Muscle of arm (tissue), 14 donors: Measurements from ENCODE around the gene ALAS2. TPM values are rescaled to one million over a fixed set of nuclear protein-coding genes. Genes with fewer than 3 reads are reported as not detected.
"Not testable (repeated sequence)": the region's sequence is repeated elsewhere in the genome, so short reads cannot be mapped to it uniquely, and the experiment has no call there.

Source experiments
- DNase-seq: peaks from one replicate; pipeline ENCODE4 v3.0.0-alpha.2; 2013
- long read RNA-seq, 11 donors: transcript quantifications; one replicate each; lab custom pipeline, GENCODE V29; 2026
- polyA plus RNA-seq, 12 donors: library from polyadenylated mRNA; unstranded; fragments of 120-200 nt; gene quantifications; one replicate each; pipeline ENCODE4 v1.2.1, GENCODE V29; 2013; ENCODE audit not compliant: insufficient read length in 12 of 12

ALAS2 gene, protein sequence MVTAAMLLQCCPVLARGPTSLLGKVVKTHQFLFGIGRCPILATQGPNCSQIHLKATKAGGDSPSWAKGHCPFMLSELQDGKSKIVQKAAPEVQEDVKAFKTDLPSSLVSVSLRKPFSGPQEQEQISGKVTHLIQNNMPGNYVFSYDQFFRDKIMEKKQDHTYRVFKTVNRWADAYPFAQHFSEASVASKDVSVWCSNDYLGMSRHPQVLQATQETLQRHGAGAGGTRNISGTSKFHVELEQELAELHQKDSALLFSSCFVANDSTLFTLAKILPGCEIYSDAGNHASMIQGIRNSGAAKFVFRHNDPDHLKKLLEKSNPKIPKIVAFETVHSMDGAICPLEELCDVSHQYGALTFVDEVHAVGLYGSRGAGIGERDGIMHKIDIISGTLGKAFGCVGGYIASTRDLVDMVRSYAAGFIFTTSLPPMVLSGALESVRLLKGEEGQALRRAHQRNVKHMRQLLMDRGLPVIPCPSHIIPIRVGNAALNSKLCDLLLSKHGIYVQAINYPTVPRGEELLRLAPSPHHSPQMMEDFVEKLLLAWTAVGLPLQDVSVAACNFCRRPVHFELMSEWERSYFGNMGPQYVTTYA
- polyA plus RNA-seq = 100 to 1,000 TPM in 2 of 12 donors, 10 to 100 TPM in 8, 1 to 10 TPM in 1, not detected in 1; 7.9 to 124 (median 39.1) TPM
- long read RNA-seq, donor 1, partial matches to known transcripts = 0 of 1 reads
- long read RNA-seq, donor 1, other reads (novel, unspliced or antisense) = 0 of 1 reads
- long read RNA-seq, donor 2, partial matches to known transcripts = 0 of 1 reads
- long read RNA-seq, donor 2, other reads (novel, unspliced or antisense) = 0 of 1 reads
- long read RNA-seq, donor 3, partial matches to known transcripts = 0 of 1 reads
- long read RNA-seq, donor 3, other reads (novel, unspliced or antisense) = 0 of 1 reads
- long read RNA-seq, donor 4, partial matches to known transcripts = 0 of 2 reads
- long read RNA-seq, donor 4, other reads (novel, unspliced or antisense) = 0 of 2 reads
- long read RNA-seq, donor 5 = 0 reads
- long read RNA-seq, donor 6, partial matches to known transcripts = 0 of 1 reads
- long read RNA-seq, donor 6, other reads (novel, unspliced or antisense) = 0 of 1 reads
- long read RNA-seq, donor 7, partial matches to known transcripts = 0 of 6 reads
- long read RNA-seq, donor 7, other reads (novel, unspliced or antisense) = 0 of 6 reads
- long read RNA-seq, donor 8, partial matches to known transcripts = 0 of 6 reads
- long read RNA-seq, donor 8, other reads (novel, unspliced or antisense) = 0 of 6 reads
- long read RNA-seq, donor 9, partial matches to known transcripts = 0 of 3 reads
- long read RNA-seq, donor 9, other reads (novel, unspliced or antisense) = 0 of 3 reads
- long read RNA-seq, donor 10, partial matches to known transcripts = 0 of 1 reads
- long read RNA-seq, donor 10, other reads (novel, unspliced or antisense) = 0 of 1 reads
- long read RNA-seq, donor 11, transcript ALAS2-210 (11 exons, 1,940 nt) = major isoform, 19 of 39 reads
- long read RNA-seq, donor 11, transcript ALAS2-202 (10 exons, 1,795 nt) = minor isoform, 14 of 39 reads
- long read RNA-seq, donor 11, partial matches to known transcripts = 6 of 39 reads
- long read RNA-seq, donor 11, other reads (novel, unspliced or antisense) = 0 of 39 reads

DNA sequence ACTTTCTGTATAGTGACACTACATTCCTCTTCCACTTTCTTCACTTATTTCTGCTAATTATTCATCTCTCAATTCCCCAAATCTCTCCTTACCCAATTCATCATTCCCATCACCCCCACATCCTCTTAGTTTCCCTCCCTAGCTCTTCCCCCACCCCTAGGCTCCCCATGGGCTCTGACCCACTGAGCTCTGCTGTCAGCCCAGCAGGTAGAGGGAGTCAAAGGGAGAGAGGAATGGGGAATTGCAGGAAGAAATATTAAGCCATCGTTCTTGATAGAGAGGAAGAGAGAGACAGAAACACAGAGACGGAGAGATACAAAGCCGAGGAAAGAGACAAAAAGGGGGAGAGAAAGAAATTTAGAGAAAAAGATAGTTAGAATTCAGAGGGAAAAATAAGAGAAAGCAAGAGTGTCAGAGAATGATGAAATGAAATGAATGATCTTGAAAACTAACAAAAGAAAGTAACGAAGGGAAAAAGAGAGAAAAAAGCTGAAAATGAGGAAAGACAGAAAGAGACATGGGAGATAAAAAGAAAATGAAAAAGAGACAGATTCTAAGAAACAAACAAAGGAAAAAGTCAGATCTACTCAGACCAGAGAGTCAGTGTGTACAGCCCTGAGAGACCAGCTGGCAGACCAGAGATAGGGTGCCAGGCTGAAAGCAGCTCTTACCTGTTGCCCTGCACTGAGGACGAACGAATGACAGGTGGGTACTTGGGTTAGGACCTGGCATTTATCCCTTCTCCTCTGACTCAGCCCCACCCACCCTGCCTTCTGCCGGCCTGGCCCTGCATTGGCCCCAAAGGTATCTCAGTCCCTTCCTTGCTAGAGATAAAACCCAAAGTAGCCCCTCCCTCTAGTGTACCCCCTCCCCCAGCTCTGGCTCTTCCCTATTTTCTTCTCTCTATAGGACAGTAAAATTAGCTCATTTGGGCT lies at the start of gene ALAS2:
ALAS2 (minus strand) TSS at position 707 of the 935 bp plus-strand sequence. CDS start 4,977 bp downstream, outside the sequence.
- DNase-seq = no peak

DNA sequence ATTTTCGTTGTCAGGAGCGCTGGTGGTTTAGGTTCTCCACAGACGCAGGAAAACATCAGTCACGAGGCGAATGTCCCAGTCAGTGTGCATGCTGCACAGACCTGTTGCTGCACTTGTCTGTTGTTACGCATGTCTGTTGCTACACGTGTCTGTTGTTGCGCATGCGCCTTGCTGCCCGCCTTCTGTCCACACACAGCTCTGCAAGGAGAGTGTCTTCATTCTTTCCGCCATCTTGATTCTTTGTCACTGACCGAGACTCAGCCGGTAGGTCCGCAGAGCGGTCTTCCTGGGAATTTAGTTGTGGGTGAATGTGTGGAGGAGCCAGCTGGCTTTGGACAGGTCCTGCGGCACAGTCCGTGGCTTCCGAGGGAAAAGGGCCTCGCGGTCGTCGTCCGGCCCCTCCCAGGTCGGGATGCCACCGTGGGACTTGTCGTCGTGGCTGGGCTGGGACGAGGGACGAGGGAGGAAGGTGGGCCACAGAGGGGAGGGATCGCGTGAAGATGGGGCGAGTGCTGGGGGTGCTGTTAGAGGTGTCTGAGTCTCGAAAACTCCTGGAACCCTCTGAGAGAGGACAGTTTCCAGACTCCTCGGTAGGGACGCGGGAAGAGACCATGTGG lies 44.2 kb upstream of the ALAS2 start, which contains the start of gene PAGE2B:
PAGE2B (plus strand) TSS at position 180 of the 617 bp plus-strand sequence. CDS start 1,012 bp downstream, outside the sequence.
- no peak for DNase-seq

DNA sequence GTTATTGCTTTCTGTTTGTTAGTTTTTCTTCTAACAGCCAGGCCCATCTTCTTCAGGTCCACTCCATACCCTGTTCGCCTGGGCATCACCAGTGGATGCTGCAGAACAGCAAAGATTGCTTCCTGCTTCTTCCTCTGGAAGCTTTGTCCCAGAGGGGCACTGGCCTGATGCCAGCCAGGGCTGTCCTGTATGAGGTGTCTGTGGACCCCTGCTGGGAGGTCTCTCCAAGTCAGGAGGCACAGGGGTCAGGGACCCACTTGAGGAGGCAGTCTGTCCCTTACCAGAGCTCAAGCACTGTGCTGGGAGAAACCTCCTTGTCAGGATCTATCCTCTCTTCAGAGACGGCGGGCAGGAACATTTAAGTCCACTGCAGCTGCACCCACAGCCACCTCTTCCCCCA lies 41.5 kb upstream of the ALAS2 start:
- DNase-seq = no peak

DNA sequence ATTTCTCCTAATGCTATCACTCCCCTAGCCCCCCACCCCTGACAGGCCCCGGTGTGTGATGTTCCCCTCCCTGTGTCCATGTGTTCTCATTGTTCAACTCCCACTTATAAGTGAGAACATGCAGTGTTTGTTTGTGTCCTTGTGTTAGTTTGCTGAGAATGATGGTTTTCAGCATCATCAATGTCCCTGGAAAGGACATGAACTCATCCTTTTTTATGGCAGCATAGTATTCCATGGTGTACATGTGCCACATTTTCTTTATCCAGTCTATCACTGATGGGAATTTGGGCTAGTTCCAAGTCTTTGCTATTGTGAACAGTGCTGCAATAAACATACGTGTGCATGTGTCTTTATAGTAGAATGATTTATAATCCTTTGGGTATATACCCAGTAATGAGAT lies 36.4 kb upstream of the ALAS2 start:
- not testable (repeated sequence) for DNase-seq

DNA sequence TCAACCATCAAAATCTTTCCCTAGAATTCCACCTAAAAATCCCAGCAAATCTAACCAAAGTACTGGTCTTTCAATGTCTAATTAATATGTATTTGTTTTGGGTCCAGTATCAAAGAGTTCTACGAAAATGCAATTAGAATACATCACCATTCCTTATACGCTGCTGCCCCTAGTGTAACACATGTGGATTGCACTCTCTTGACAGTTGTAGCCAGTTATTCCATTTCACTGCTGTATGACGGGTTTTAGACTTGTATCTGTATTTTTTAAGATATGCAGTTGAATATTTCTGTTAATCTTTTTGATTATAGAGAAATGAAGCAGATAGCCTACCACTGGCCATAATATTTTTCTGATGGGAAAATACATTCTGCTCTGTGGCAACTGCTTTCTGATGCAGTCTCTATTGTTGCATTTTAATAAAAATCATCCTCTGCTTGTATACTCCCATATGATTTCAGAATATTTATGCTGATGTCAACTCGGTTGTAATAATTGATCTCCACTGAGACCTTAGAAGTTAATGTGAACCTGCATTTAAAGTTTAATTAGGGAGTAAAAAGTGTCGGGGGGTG lies 27.0 kb upstream of the ALAS2 start:
- peak; percentile 31 for DNase-seq

DNA sequence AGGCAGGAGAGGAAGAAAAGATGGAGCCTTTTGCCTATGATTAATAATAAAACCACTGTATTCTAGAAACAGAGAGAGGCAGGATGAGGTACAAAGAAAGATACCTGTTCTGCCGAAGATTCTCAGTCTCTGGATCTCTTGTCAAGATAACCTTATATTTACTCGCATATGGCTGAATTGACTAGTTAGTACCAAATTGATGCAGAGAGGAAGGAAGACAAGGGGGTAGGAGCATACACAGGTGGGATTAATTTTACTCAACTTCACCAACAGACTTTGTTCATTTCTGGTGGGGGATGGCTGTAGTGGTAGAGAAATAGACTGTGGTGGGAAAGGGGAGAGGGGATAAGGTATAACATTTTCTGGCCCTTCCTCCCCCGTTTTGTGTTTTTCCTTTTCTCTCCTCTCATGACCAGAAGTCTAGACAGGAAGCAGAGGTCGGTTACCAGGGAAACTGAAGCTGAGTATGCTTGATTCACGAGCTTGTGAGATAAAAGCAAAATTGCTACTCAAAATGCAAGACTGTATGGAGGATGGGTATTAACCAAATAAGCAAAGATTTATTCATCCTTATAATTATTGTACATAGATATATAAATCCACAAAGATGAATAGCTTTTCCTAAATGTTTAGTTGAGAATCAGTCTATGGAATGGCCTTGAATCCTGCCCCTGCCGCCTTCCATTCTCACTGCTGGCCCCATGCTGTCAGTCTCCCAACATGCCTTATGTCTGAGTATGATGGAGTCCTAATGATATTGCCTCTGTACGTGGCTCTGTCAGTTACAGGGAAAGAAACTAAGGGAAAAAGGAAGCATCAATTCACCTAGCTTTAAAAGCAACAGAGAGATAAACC lies 26.3 kb upstream of the ALAS2 start:
- DNase-seq = peak; percentile 7

DNA sequence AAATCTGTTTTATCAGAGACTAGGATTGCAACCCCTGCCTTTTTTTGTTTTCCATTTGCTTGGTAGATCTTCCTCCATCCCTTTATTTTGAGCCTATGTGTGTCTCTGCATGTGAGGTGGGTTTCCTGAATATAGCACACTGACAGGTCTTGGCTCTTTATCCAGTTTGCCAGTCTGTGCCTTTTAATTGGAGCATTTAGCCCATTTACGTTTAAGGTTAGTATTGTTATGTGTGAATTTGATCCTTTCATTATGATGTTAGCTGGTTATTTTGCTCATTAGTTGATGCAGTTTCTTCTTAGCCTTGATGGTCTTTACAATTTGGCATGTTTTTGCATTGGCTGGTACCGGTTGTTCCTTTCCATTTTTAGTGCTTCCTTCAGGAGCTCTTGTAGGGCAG lies 19.8 kb upstream of the ALAS2 start:
- DNase-seq = not testable (repeated sequence)

DNA sequence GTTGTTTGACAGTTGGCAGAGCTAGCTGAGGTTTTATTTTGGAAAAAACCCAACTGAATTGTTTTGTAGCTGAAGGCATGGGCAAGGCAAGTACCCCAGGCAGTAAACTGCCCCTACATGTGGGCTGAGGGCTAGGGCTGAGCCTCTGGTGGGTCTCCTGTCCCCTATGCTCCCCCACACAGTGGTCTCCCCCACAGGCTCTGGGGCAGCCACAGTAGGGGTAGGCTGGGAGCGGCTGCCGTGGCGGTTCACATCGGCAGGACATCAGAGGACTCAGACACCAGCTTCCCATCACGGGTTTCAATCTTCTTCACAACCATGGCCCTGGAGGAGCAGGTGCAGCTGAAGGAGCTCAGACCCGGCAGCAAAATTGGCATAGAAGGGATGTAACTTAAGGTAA lies 10.7 kb upstream of the ALAS2 start:
- no peak for DNase-seq

DNA sequence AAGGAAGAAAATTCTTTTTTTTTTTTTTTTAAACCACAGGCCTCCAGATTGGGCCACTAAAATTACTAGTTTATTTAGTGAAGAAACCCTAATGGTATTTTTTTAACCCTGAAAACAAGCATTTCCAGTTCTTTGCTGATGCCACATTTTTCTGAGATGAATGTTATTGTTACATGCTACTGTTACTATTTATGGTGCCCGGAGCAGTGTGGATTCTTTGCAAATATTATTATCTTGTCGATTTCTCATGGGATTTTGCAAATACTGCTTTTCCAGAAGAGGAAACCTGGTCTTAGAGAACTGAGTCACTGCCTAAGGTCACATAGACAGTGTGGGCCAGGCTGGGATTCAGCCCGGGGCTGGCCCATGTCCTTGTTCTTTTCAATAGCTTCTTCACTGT lies 8.7 kb upstream of the ALAS2 start:
- DNase-seq = no peak

DNA sequence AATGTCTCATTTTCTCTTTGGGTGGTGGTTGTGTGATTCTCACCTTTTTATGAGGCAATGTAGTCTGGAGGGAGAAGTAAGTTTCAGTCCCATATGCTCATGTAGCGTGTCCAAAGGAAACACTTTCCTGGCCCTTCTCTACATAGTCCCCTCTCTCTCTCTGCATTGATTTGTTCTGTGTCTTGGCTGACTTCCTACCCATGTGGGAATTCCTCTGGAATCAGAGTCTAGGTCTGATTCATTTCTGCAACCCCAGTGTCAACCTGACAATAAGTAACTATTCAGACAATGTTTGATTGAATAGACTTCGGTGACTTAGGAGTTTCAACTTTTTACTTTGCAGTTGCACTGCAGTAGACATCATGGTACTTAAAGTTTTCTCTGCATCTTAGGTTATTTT lies 2.7 kb upstream of the ALAS2 start:
- no peak for DNase-seq

DNA sequence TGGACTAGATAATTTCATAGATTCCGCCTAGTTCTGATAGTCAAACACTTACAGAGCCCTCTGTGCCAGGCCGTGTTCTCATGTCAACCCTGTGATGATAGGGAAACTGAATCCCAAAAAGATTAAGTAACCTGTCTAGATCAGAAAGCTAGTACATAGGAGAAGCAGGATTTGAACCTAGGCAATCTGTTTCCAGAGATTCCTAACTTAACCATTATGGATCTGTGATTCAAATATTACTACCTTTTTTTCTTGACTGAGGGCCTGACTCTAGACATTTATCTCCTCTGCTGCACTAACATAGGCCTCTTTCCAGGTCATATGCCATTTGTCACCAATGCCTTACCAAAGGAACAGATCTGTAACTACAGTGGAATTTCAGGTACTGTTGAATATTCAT lies 1.5 kb downstream of the ALAS2 start:
- no peak for DNase-seq

DNA sequence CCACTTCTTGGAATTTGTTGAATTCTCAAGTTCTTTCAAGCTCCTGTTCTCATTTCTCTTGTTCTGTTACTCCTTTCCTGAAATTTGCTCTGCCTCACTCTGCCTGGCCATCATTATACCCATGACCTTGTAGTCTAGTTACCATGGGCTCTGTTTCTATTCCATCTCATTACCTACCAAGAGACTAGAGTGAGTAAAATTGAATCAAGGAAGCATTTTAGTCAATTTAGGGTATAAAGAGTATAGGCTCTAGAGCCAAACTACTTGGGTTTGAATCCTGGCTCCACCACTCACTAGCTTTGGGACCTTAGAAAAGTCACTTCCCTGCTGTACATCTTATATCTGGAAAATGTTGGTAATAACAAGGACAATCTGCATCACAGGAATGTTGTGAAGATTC lies 2.2 kb downstream of the ALAS2 start:
- no peak for DNase-seq

DNA sequence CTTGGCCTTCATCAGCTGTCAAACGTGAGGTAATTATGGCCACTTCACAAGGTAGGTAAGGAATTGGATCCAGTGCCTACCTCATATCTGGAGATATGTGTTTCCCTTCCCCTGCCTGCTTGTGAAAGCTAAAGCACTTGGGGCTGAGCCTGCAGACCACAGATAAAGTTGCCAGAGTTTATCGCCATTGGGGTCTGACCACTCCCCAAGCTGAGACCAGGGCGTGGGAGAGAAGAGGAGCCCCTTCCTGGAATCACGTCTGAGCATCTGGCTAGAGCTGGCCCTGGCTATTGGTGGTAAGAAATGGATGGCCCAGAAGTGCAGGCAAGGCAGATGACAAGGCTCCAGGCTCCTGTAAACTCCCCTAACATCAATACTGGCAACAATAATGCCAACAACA lies 2.7 kb downstream of the ALAS2 start:
- no peak for DNase-seq

DNA sequence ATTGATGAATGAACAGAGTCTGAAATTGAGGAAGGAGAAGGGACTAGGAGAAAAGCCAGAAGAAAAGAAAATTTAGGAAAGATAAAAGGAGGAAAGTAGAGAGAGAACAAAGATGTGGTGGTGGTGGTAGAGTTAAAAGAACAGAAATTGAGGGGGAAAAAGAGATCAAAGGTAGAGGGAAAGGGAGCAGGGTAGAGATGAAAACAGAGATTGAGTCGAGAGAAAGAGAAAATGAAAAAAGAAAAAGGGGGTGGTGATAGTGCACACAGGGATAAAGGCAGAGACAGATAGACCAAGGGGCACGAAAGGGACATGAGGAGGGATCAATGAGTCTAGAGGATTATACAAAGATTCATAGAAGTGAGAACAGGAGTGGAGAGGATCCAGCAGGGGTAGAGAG lies 3.9 kb downstream of the ALAS2 start:
- DNase-seq = no peak

DNA sequence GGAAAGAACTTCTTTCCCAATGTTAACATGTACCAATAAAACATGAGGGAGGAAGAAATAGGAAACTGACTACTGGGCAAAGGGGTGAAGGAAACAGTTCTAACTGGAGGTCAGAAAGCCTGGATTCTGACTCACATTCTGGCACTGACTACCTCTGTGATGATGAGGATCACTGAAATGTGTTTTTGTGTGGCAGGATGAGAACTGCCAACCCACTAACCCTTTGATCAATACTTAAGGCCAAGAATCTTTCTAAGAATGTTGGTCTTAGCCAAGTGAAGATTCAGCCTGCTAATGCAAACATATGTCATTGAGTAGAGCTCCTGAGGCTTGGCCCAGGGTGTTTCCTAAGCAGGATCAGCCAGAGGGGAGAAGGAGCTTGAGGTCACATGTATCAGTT lies 4.6 kb downstream of the ALAS2 start:
- no peak for DNase-seq

DNA sequence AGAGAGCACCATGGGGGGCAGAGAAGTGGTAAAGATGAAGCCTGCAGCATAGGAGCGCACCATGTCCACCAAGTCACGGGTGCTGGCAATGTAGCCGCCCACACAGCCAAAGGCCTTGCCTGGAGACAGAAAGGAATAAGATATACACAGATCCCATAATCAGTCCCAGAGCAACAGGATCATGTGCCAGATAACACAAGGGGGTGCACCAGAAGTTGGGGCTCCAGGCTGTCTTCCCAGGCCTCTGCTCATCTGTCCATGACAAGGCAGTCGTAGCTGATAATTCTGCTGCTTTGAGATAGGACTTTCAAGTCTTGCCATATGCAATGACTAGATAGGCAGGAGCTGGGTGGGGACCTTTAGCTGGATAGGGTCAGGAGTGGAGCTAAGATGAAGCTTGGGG lies 15.9 kb downstream of the ALAS2 start:
- DNase-seq = no peak

DNA sequence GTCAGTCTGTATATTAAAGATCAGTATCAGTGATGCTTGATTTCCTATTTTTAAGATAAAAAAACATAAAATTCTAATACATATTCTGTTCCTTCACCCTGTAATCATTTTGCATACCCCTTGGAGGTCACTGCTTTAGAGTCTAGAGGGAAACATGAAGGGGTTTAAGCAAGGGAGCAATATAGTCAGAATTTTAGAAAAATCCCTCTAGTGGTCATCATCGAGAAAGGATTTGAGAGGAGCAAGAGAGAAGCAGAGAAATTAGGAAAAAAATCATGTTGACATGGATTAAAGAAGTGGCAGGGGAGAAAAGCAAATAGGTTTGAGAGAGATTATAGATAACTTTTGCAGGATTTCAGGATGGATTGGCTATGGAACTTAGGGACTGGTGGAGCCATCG lies 19.5 kb downstream of the ALAS2 start:
- DNase-seq = peak; percentile 7
